Heart left ventricle (tissue), 13 donors: ENCODE results near the gene NARS2.

Experiments used
- CTCF ChIP-seq, 12 donors: fragments of 200-600 bp; sonication (generic) in 4 of 12; IDR thresholded peaks; one replicate each; pipeline versions ENCODE4 v1.5.0 to v1.8.0; 2018 to 2022; ENCODE audit warnings: antibody characterized with exemption in 12 of 12, mild to moderate bottlenecking in 5 of 12
- POLR2A ChIP-seq, 2 donors: fragments of 450-650 bp; IDR thresholded peaks; one replicate each; pipeline ENCODE4 v1.6.1; 2017; ENCODE audit warnings: antibody characterized with exemption in 2 of 2, mild to moderate bottlenecking in 2 of 2, moderate library complexity in 2 of 2
- donor health status: ischemic (EF 13 %, LVEDD 7.1; RV severe dilation, severe dysfunction).
- donor health status: DM: no; HTN: yes; CAD: no.
- donor health status: DM: no; HTN: no; CAD: no.
- donor health status: ischemic (EF 25% LVEDD 6.9; RV normal size, moderate dysfunction).
- donor health status: ischemic (EF 25% LVEDD 5.7; RV mildly dilated, moderate dysfunction).
- donor health status: ischemic (EF 35%, LVEDD 5.7; RV mildly dilated, moderate dysfunction).
- donor health status: nonischemic (EF 11% LVEDD 7.7; RV severe dilation, severe dysfunction).
- donor health status: DM: yes; HTN: yes; CAD: no.
- donor health status: PGD.
- donor health status: ischemic (EF 29% LVEDD 5.4; RV normal size, mild dysfunction).
- donor health status: nonischemic (EF 23%, LVEDD 6.1; RV moderate dilation, normal function).

DNA sequence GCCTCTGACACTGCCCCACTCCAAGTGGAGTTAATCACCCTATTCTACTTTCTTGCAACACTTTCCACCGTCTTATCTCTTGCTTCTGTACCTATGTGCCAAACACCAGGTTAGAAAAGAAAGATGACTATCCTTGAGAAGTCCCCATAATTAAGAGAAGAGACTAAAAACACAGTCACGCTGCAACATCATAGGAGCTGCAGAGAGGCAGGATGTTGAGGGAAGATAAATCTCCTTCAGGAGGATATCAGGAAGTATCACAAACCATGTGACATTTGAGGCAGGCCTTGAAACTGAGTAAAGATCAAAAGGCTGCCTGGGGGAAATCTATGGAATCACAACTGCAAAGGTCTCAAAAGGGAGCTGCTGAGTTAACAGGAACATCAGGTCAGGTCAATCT is 181.8 kb downstream of the NARS2 start:
- no peak for TF ChIP-seq CTCF (IDR thresholded peaks at IDR 0.05)
- no peak for TF ChIP-seq POLR2A (IDR thresholded peaks at IDR 0.05)
